22Rv1 (cell line): ENCODE results near the gene TCP1.

Experiments used
- CTCF ChIP-seq: fragments of 450-650 bp; IDR thresholded peaks from 2 replicates; pipeline ENCODE4 v1.5.1; 2017; ENCODE audit warnings: mild to moderate bottlenecking
- ZFX ChIP-seq: fragments of 450-650 bp; IDR thresholded peaks from 2 replicates; pipeline ENCODE4 v1.6.1; 2017; ENCODE audit warnings: antibody characterized with exemption, borderline replicate concordance

DNA sequence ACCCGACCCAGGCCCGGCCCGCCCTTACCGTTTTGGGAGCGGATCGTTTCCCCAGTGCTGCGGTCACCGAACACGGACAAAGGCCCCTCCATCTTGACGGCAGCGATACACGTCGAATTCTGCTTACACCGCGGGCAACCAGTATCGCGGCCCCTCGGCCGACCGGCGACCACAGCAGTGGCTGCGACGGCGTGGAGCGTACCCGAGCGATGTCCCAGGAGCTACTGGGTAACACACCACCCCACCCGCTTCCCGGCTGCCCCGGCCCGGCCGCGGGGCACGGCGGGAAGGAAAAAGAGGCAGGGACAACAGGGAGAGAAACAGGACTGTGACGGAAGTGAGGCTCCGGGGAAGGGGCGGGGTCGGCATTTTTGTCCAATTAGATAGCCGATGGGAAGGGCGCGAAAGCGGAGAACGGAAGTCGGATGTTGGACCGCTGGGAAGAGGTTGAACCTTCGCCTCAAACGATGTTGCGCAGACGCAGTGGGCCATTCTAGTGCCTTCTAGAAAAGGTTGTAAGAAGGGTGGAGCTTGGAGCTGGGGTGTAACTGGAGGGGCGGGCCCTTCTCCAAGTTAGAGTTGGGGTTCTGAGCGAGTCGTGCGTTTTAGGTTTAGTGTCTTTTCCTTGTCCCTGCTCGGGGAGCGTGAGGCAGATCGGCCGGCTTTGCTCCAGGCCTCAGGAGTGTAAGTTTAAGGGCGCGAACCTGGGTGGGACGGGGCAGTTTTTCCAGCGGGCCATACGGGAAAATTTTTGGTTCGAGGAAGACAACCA is at the start of gene TCP1:
- no peak for TF ChIP-seq CTCF
- no peak for TF ChIP-seq ZFX
